Measurements from ENCODE around the gene CNOT8.
"Not testable (repeated sequence)": the region's sequence is repeated elsewhere in the genome, so short reads cannot be mapped to it uniquely, and the experiment has no call there.

Gene CNOT8

DNA sequence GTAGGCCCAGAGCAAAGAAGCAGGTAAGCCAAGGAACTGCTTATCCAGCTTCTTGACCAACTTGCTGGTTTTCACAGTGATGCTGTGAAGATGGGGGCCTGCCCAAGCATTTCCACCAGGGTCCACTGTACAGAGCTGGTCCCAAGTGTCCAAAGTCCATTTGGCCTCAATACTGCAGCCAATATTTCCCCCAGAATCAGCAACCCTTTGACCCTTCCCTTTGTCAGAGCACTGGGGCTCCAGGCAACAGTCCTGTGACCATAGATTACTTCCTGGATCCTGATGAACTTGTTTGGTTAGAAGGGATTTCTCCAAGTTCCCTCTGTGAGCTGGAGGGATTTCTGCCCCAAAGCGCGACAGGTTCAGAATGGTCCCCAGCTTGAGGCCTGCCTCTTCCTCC lies 34.4 kb upstream of the CNOT8 start:
- Mint-ChIP-seq H3K36me3 (peaks cover 32% of the 10 kb centered on the region), H3K9me3 (no peaks in the 10 kb centered on the region), H3K4me3 (no peak overlapping the region), H3K27ac (no peak overlapping the region), H3K27me3 (no peaks in the 10 kb centered on the region), H3K4me1 (peaks cover 32% of the 10 kb centered on the region)
- no peak for DNase-seq
- CTCF ChIA-PET, result no interaction called here

DNA sequence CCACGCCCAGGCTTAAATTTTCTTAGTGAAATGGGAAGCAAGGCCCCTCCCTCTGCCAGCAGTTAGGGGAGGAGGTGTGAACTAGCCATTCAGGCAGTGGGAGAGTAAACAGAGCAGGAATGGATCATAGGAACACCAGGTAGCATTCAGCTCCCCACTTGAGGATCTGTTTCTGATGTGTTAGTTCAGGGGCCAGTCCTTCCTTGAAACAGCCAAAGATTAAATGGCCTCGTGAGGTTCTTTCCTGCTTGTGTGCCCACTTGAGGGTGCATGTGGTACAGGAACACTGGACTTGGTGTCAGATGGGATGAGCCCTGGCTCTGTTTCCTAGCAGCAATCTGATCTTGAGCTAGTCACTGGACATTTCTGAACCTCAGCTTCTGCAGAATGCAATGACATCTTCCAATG lies 29.2 kb upstream of the CNOT8 start:
- H3K9me3 Mint-ChIP-seq, result no peaks in the 10 kb centered on the region
- no peaks in the 10 kb centered on the region for H3K27me3 Mint-ChIP-seq
- H3K4me1 Mint-ChIP-seq, result peaks cover 59% of the 10 kb centered on the region
- DNase-seq, result no peak
- peak overlapping the region; percentile 91 for H3K27ac Mint-ChIP-seq
- H3K4me3 Mint-ChIP-seq, result peak overlapping the region; percentile 11
- CTCF ChIA-PET, result no interaction called here
- H3K36me3 Mint-ChIP-seq, result peaks cover 34% of the 10 kb centered on the region

GRCh38 chr5:154829589-154830218 lies 28.7 kb upstream of the CNOT8 start:
- Mint-ChIP-seq H3K27me3 (no peaks in the 10 kb centered on the region), H3K4me3 (peak overlapping the region; percentile 11), H3K9me3 (no peaks in the 10 kb centered on the region), H3K36me3 (peaks cover 34% of the 10 kb centered on the region), H3K27ac (peak overlapping the region; percentile 91), H3K4me1 (peaks cover 64% of the 10 kb centered on the region)
- CTCF ChIA-PET, result no interaction called here
- DNase-seq, result peak; percentile 49

GRCh38 chr5:154830219-154830595 lies 28.2 kb upstream of the CNOT8 start:
- H3K27me3 Mint-ChIP-seq, result no peaks in the 10 kb centered on the region
- no peak overlapping the region for H3K4me3 Mint-ChIP-seq
- H3K27ac Mint-ChIP-seq, result peak overlapping the region; percentile 91
- CTCF ChIA-PET, result no interaction called here
- no peak for DNase-seq
- H3K9me3 Mint-ChIP-seq, result no peaks in the 10 kb centered on the region
- H3K36me3 Mint-ChIP-seq, result peaks cover 34% of the 10 kb centered on the region
- peaks cover 68% of the 10 kb centered on the region for H3K4me1 Mint-ChIP-seq

- Mint-ChIP-seq H3K27ac (peak overlapping the region; percentile 91), H3K4me3 (no peak overlapping the region), H3K36me3 (peaks cover 33% of the 10 kb centered on the region), H3K27me3 (no peaks in the 10 kb centered on the region), H3K9me3 (no peaks in the 10 kb centered on the region), H3K4me1 (peaks cover 67% of the 10 kb centered on the region)
- DNase-seq, result no peak
- CTCF ChIA-PET, result no interaction called here
Observed at GRCh38 chr5:154830596-154830995, 27.8 kb upstream of the CNOT8 start.

DNA sequence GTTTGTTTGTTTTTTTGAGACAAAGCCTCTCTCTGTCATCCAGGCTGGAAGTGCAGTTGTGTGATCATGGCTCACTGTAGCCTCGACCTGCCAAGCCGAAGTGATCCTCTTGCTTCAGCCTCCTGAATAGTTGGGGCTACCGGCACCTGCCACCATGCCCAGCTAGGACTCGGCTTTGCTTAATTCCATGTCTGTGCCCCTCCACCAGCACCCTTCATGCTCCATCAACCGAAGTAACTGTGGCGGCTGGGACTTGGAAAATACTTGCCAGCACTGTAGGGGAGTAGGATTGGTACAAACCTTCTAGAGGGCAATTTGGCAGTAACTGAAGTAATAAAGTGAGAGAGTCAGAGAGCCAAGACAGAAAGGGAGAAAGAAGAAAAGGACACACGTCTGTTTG lies 27.0 kb upstream of the CNOT8 start:
- H3K36me3 Mint-ChIP-seq, result peaks cover 28% of the 10 kb centered on the region
- CTCF ChIA-PET, result no interaction called here
- H3K27me3 Mint-ChIP-seq, result no peaks in the 10 kb centered on the region
- no peak overlapping the region for H3K4me3 Mint-ChIP-seq
- DNase-seq, result no peak
- H3K4me1 Mint-ChIP-seq, result peaks cover 61% of the 10 kb centered on the region
- no peaks in the 10 kb centered on the region for H3K9me3 Mint-ChIP-seq
- no peak overlapping the region for H3K27ac Mint-ChIP-seq

DNA sequence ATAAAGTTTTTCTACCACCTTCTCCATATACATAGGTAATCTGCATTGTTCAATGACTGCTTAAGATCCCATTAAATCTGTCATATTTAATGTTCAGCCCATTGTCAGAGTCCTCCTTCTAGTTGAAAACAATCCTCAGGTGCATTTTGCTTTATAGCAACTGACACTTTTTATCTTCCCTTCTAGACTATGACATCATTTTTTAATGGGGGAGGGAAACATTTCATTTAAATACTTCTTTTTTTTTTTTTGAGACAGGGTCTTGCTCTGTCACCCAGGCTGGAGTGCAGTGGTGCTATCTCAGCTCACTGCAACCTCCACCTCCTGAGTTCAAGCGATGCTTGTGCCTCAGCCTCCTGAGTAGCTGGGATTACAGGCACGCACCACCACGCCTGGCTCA lies 25.6 kb upstream of the CNOT8 start:
- Mint-ChIP-seq H3K4me1 (peaks cover 51% of the 10 kb centered on the region), H3K36me3 (peaks cover 25% of the 10 kb centered on the region)
- DNase-seq, H3K27me3 Mint-ChIP-seq, H3K27ac Mint-ChIP-seq, CTCF ChIA-PET, H3K9me3 Mint-ChIP-seq, H3K4me3 Mint-ChIP-seq: not testable (repeated sequence)

DNA sequence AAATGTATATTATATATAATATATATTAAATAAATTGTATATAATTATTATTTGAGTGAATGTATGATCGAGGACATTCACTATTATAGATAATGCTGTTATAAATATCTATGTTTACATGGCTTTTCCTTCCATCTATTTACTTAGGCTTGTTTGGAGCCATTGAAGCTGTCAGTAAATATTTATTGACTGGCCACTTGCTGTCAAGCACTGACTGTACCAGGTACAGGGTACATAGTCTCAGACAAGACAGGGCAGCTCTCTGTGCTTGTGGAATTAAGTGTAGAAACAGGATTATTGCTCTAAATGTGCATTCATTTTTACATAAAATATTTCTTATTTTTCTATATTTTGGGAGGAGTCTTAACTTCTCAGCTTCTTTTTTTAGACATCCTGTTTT lies 24.4 kb upstream of the CNOT8 start:
- Mint-ChIP-seq H3K27me3 (no peaks in the 10 kb centered on the region), H3K36me3 (peaks cover 25% of the 10 kb centered on the region), H3K9me3 (no peaks in the 10 kb centered on the region), H3K27ac (no peak overlapping the region), H3K4me3 (no peak overlapping the region), H3K4me1 (peaks cover 39% of the 10 kb centered on the region)
- DNase-seq, result no peak
- CTCF ChIA-PET, result no interaction called here

DNA sequence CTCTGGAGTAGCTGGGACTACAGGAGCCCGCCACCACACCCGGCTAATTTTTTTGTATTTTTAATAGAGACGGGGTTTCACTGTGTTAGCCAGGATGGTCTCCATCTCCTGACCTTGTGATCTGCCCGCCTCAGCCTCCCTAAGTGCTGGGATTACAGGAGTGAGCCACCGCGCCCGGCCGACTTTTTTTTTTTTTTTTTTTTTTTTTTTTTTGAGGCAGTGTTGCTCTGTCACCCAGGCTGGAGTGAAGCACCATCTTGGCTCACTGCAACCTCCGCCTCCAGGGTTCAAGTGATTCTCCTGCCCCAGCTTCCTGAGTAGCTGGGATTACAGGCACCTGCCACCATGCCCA lies 22.8 kb upstream of the CNOT8 start:
- DNase-seq, CTCF ChIA-PET, H3K9me3 Mint-ChIP-seq, H3K27me3 Mint-ChIP-seq, H3K4me3 Mint-ChIP-seq, H3K27ac Mint-ChIP-seq: not testable (repeated sequence)
- Mint-ChIP-seq H3K4me1 (peaks cover 22% of the 10 kb centered on the region), H3K36me3 (peaks cover 16% of the 10 kb centered on the region)

DNA sequence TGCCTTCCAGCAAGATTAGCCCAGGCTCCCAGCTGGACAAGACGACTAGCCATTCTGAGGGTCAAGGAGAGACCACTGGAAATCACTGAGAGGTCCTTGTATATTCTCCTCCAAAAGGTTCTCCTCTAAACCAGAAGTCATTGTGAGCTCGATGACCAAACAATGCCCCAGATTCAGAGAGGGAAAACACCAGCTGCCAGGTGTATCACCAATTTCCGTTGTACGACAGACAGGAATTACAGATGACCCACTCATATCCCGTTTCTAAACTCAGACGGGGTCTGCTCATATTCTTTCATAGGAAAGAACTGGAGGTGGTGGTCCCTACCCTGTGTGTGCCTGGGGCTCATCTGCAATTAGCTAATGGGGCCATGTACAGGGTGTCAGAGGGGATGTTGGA lies 22.2 kb upstream of the CNOT8 start:
- Mint-ChIP-seq H3K4me1 (peaks cover 17% of the 10 kb centered on the region), H3K9me3 (no peaks in the 10 kb centered on the region), H3K4me3 (no peak overlapping the region), H3K27ac (no peak overlapping the region), H3K36me3 (peaks cover 12% of the 10 kb centered on the region), H3K27me3 (no peaks in the 10 kb centered on the region)
- DNase-seq, result no peak
- CTCF ChIA-PET, result no interaction called here

DNA sequence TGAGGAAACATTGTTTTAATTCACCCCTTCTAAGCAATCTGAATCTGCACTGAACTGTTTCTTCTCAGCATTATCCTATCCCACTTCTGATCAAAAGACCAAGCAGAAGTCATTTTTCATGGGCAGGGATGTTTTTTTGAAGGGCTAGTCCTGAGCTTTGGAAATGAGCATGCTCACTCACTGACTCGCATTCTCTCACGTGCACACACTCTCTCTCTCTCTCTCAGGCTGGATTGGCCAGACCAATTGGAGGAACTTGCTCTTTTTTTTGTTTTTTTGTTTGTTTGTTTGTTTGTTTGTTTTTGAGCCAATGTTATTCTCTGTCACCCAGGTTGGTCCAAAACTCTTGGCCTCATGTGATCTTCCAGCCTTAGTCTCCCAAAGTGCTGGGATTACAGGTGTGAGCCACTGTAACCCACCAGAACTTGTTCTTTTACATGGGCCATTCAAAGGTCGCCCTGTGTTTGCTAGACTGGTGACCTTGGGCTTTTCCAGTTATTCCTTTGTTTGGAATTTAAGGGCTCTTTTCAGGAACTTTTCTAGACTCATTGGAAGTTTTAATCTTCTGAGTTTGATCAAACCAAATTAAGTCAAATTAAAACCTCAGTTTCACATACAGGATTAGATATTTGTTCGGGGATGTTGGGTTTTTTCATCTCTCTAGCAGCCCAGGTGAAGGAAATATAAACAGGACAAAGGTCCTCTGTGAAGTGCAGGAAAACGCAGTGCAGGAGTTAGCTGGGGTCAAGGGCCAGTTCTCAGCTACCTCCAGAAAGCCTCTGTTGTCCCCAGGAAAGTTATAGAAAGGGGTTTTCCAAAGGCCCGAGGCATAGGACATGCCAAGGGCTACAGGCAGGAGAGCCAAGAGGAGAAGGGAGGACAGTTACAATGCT lies 21.2 kb upstream of the CNOT8 start:
- CTCF ChIA-PET, result no interaction called here
- H3K9me3 Mint-ChIP-seq, result no peaks in the 10 kb centered on the region

GRCh38 chr5:154840435-154841272 lies 17.8 kb upstream of the CNOT8 start:
- no peak overlapping the region for H3K4me3 Mint-ChIP-seq
- H3K36me3 Mint-ChIP-seq, result peaks cover 3% of the 10 kb centered on the region
- CTCF ChIA-PET, result interaction anchor here (0.8 kb wide), 1 partner anchor 27 kb away, joined by 3 read pairs; no protein-coding TSS in a partner anchor
- no peak for DNase-seq
- no peaks in the 10 kb centered on the region for H3K27me3 Mint-ChIP-seq
- H3K27ac Mint-ChIP-seq, result no peak overlapping the region
- H3K9me3 Mint-ChIP-seq, result no peaks in the 10 kb centered on the region
- no peaks in the 10 kb centered on the region for H3K4me1 Mint-ChIP-seq

More for the DNA sequence above, 21.2 kb upstream of the CNOT8 start:
- Mint-ChIP-seq H3K4me3 (no peak overlapping the region), H3K36me3 (peaks cover 9% of the 10 kb centered on the region), H3K27me3 (no peaks in the 10 kb centered on the region), H3K4me1 (peaks cover 13% of the 10 kb centered on the region), H3K27ac (no peak overlapping the region)
- DNase-seq, result no peak

- H3K27ac Mint-ChIP-seq, result no peak overlapping the region
- CTCF ChIA-PET, result no interaction called here
Observed at GRCh38 chr5:154841273-154841661, 17.2 kb upstream of the CNOT8 start.

GRCh38 chr5:154842689-154843530 lies 15.5 kb upstream of the CNOT8 start:
- no peaks in the 10 kb centered on the region for H3K27me3 Mint-ChIP-seq
- CTCF ChIA-PET, result no interaction called here
- no peaks in the 10 kb centered on the region for H3K4me1 Mint-ChIP-seq
- H3K27ac Mint-ChIP-seq, result no peak overlapping the region
- no peak overlapping the region for H3K4me3 Mint-ChIP-seq
- DNase-seq, result no peak
- H3K9me3 Mint-ChIP-seq, result no peaks in the 10 kb centered on the region
- H3K36me3 Mint-ChIP-seq, result no peaks in the 10 kb centered on the region

More at GRCh38 chr5:154841273-154841661, 17.2 kb upstream of the CNOT8 start:
- H3K4me1 Mint-ChIP-seq, result no peaks in the 10 kb centered on the region
- peaks cover 3% of the 10 kb centered on the region for H3K36me3 Mint-ChIP-seq
- H3K27me3 Mint-ChIP-seq, result no peaks in the 10 kb centered on the region
- H3K4me3 Mint-ChIP-seq, result no peak overlapping the region
- DNase-seq, result no peak
- no peaks in the 10 kb centered on the region for H3K9me3 Mint-ChIP-seq

Data from activated naive CD4-positive, alpha-beta T cell treated with anti-CD3 and anti-CD28 coated beads, Interleukin-2, amount 10 ng/mL, durations not matched to agents 7 days and 5 days (primary cell).